Loucy (cell line): ENCODE results near the gene PACSIN3.

Source experiments
- H2AFZ ChIP-seq: fragments of 200-600 bp; sonication (generic); 2 replicates; pipeline ENCODE4 v1.6.0; 2016; ENCODE audit warnings: antibody characterized with exemption, mild to moderate bottlenecking, low read length, moderate library complexity
- H3F3A ChIP-seq: fragments of 200-600 bp; 2 replicates; pipeline ENCODE4 v1.6.0; 2016; ENCODE audit warnings: antibody characterized with exemption, low read depth, mild to moderate bottlenecking
- H3K27me3 ChIP-seq: fragments of 200-600 bp; sonication (generic); 2 replicates; pipeline ENCODE4 v1.6.1; 2014; ENCODE audit warnings: low read length, mild to moderate bottlenecking; ENCODE audit not compliant: insufficient read depth, poor library complexity, severe bottlenecking
- H3K36me3 ChIP-seq: fragments of 200-600 bp; sonication (generic); 2 replicates; pipeline ENCODE4 v1.6.1; 2016; ENCODE audit warnings: low read length; ENCODE audit not compliant: insufficient read depth
- H3K4me1 ChIP-seq: fragments of 200-600 bp; sonication (generic); 2 replicates; pipeline ENCODE4 v1.5.1; 2014; ENCODE audit warnings: low read length, mild to moderate bottlenecking; ENCODE audit not compliant: insufficient read depth, poor library complexity, severe bottlenecking
- H3K4me2 ChIP-seq: fragments of 200-600 bp; sonication (generic); 2 replicates; pipeline ENCODE4 v1.6.0; 2014; ENCODE audit warnings: antibody characterized with exemption, low read length, low read depth, mild to moderate bottlenecking; ENCODE audit not compliant: poor library complexity, severe bottlenecking
- H3K4me3 ChIP-seq: fragments of 200-600 bp; sonication (generic); 2 replicates; pipeline ENCODE4 v1.5.1; 2014; ENCODE audit warnings: low read length, mild to moderate bottlenecking, mixed read lengths; ENCODE audit not compliant: poor library complexity, severe bottlenecking
- H3K79me2 ChIP-seq: fragments of 200-600 bp; sonication (generic); 2 replicates; pipeline ENCODE4 v1.6.1; 2014; ENCODE audit warnings: low read length; ENCODE audit not compliant: insufficient read depth
- H3K9ac ChIP-seq: fragments of 200-600 bp; sonication (generic); 2 replicates; pipeline ENCODE4 v1.6.0; 2014; ENCODE audit warnings: mild to moderate bottlenecking, low read depth, low read length, moderate library complexity; ENCODE audit not compliant: poor library complexity, severe bottlenecking
- H3K9me2 ChIP-seq: fragments of 200-600 bp; sonication (generic); replicated peaks from 2 replicates; pipeline ENCODE4 v1.6.1; 2016; ENCODE audit warnings: low read depth, low read length, mixed read lengths
- H3K9me3 ChIP-seq: fragments of 200-600 bp; sonication (generic); 2 replicates; pipeline ENCODE4 v1.6.1; 2014; ENCODE audit warnings: mild to moderate bottlenecking, antibody characterized with exemption, low read length, low read depth; ENCODE audit not compliant: insufficient read depth
- H4K20me1 ChIP-seq: fragments of 200-600 bp; sonication (generic); 2 replicates; pipeline ENCODE4 v1.6.0; 2014; ENCODE audit warnings: antibody characterized with exemption, low read length, mild to moderate bottlenecking; ENCODE audit not compliant: insufficient read depth, poor library complexity, severe bottlenecking
- CTCF ChIP-seq: fragments of 200-600 bp; sonication (generic); conservative IDR thresholded peaks from 2 replicates; pipeline ENCODE4 v1.5.1; 2014; ENCODE audit warnings: mild to moderate bottlenecking, antibody characterized with exemption, low read length
- EZH2phosphoT487 ChIP-seq: fragments of 200-600 bp; IDR thresholded peaks from 2 replicates; pipeline ENCODE4 v1.6.1; 2018; ENCODE audit warnings: antibody characterized with exemption, mild to moderate bottlenecking, moderate library complexity, borderline replicate concordance

Gene PACSIN3

DNA sequence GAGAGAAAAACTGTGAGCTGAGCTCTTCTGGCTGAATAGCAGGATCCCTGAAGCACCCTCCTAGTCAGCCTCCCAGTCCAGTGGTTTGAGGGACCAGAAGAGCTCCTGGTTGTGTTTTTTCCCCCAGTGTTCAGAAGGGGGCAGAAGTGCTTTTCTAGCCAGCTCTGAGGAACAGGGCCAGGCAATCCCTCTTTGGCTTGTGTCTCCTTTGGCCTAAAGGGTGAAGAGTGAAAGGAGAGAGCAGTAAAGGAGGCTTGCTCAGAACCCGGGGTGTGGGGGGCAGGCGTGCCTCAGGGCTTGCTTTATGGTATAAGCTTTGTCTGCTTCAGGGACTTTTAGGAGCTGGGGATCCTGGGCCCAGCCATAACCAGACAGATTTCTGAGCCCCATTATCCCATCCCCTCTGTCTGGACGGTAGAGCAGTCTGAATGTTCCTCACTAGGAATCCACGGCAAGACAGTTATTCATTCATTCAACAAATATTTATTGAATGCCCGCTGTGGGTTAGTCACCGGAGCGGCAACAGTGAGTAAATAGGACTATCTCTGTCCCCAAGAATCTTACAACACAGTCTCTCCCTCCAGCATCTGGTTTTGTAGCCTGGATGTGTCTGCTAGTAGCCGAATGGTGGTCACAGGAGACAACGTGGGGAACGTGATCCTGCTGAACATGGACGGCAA is 47.9 kb upstream of the PACSIN3 start:
- Histone ChIP-seq H3K4me3 (no peak overlapping the region), H3K36me3 (peaks cover 23% of the 10 kb centered on the region; the same call in 1 of the 2 replicates), H3K9ac (no peak overlapping the region), H3K79me2 (no peaks in the 10 kb centered on the region), H3K9me2 (no peaks in the 10 kb centered on the region), H3K9me3 (no peaks in the 10 kb centered on the region), H3F3A (0 out of 2 replicates have a peak, but pooled peaks cover 2% of the 10 kb centered on the region), H3K4me1 (no peaks in the 10 kb centered on the region), H2AFZ (no peak overlapping the region), H3K4me2 (no peak overlapping the region), H3K27me3 (no peaks in the 10 kb centered on the region), H4K20me1 (no peaks in the 10 kb centered on the region)
- TF ChIP-seq CTCF (peak; percentile 58), EZH2phosphoT487 (no peak)

- Histone ChIP-seq H3K79me2 (no peaks in the 10 kb centered on the region), H3F3A (0 out of 2 replicates have a peak, but pooled peaks cover 2% of the 10 kb centered on the region), H3K27me3 (no peaks in the 10 kb centered on the region), H3K4me2 (no peak overlapping the region), H3K9ac (no peak overlapping the region), H2AFZ (no peak overlapping the region), H3K4me1 (no peaks in the 10 kb centered on the region), H3K4me3 (no peak overlapping the region), H4K20me1 (no peaks in the 10 kb centered on the region), H3K9me2 (no peaks in the 10 kb centered on the region), H3K36me3 (peaks cover 18% of the 10 kb centered on the region; the same call in 1 of the 2 replicates), H3K9me3 (no peaks in the 10 kb centered on the region)
- TF ChIP-seq EZH2phosphoT487 (no peak), CTCF (no peak)
Observed at GRCh38 chr11:47233051-47233450, 46.8 kb upstream of the PACSIN3 start.

DNA sequence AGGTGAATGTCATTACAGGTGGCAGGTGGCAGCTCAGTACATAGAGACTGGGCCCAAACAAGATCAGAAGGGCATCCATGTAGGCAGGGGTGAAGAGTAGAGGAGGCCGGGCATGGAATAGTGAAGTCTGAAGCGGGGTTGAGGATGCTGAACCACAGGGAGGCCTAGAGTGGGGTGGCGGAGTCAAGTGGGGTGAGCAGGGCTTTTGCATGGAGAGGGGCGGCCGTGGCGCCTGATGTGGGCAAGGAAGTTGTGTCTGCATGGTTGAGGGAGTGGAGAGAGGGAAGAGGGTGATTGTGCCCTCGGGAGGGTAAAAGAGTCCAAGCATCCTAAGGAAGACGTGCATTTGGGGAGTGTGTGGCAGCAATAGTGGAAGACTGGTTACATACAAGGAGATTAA is 42.9 kb upstream of the PACSIN3 start:
- Histone ChIP-seq H4K20me1 (no peaks in the 10 kb centered on the region), H3K36me3 (peaks cover 11% of the 10 kb centered on the region; the same call in 1 of the 2 replicates), H3K4me3 (no peak overlapping the region), H3K4me2 (no peak overlapping the region), H3K27me3 (no peaks in the 10 kb centered on the region), H3K79me2 (peaks cover 3% of the 10 kb centered on the region; the same call in 1 of the 2 replicates), H3F3A (no peaks in the 10 kb centered on the region), H3K9me3 (no peaks in the 10 kb centered on the region), H3K9ac (no peak overlapping the region), H3K9me2 (no peaks in the 10 kb centered on the region), H2AFZ (no peak overlapping the region), H3K4me1 (no peaks in the 10 kb centered on the region)
- TF ChIP-seq EZH2phosphoT487 (no peak), CTCF (no peak)
